ENCODE data around the gene GPR15. TPM values are rescaled to one million over a fixed set of nuclear protein-coding genes. Genes with fewer than 3 reads are reported as not detected.

Gene GPR15
- total and polyA plus RNA-seq, 9 donors = 0.19 TPM; not detected in 8

DNA sequence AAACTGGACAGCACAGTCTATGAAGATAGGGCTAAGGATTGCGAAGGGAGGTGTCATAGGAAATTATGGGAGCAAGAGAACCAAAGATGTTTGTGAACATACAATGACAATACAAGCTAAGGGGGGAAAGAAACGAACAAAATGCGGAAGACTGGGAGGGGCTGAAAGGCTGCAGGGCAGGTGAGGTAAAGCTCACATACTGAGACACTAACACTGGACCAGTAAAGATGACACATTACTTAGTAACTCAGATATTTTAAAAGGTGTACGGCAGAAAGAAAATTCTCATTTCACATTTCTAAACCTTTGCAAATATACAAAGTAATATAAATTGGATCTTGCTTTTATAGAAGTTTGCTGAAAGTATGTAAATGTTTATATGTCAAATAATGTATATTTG is 19.2 kb upstream of the GPR15 start:
- no peak overlapping the region for H3K27ac ChIP-seq (ENCODE audit: low read length)
- H3K27me3 ChIP-seq (ENCODE audit: control insufficient read depth, insufficient read depth, low read length) = no peaks in the 10 kb centered on the region
- H3K4me3 ChIP-seq (ENCODE audit: low read length) = no peak overlapping the region
- H3K4me1 ChIP-seq (ENCODE audit: control insufficient read depth, insufficient read depth, low read length) = no peaks in the 10 kb centered on the region
- WGBS (ENCODE audit: insufficient coverage) = no CpG with 5 or more reads among the region's 4 CpGs
- DNase-seq = no peak
- peaks cover 6% of the 10 kb centered on the region for H3K36me3 ChIP-seq (ENCODE audit: control insufficient read depth, insufficient read depth, low read length)
- H3K9me3 ChIP-seq (replicated peaks; ENCODE audit: control insufficient read depth, low read depth, low read length) = no peaks in the 10 kb centered on the region

DNA sequence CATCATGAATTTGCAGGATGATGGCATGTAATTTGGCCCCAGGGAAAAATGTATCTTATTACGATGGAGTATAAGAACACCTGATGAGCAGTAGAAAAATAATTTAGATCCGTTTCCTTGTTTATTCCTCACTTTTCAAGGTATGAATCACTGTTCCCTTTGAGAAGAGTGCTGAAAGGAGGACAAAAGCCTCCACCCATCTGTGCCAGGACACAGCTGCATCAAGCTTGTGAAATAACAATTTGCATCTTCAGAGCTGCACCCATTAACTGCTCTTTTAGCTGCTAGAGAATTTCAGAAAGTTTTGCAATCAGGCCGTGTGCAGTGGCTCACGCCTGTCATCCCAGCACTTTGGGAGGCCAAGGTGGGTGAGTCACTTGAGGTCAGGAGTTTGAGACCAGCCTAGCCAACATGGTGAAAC is 18.7 kb upstream of the GPR15 start:
- no peak for DNase-seq
- no peak overlapping the region for H3K27ac ChIP-seq (ENCODE audit: low read length)
- H3K4me1 ChIP-seq (ENCODE audit: control insufficient read depth, insufficient read depth, low read length) = no peaks in the 10 kb centered on the region
- no CpG with 5 or more reads among the region's 4 CpGs for WGBS (ENCODE audit: insufficient coverage)
- H3K27me3 ChIP-seq (ENCODE audit: control insufficient read depth, insufficient read depth, low read length) = no peaks in the 10 kb centered on the region
- no peaks in the 10 kb centered on the region for H3K9me3 ChIP-seq (replicated peaks; ENCODE audit: control insufficient read depth, low read depth, low read length)
- H3K4me3 ChIP-seq (ENCODE audit: low read length) = no peak overlapping the region
- peaks cover 6% of the 10 kb centered on the region for H3K36me3 ChIP-seq (ENCODE audit: control insufficient read depth, insufficient read depth, low read length)

DNA sequence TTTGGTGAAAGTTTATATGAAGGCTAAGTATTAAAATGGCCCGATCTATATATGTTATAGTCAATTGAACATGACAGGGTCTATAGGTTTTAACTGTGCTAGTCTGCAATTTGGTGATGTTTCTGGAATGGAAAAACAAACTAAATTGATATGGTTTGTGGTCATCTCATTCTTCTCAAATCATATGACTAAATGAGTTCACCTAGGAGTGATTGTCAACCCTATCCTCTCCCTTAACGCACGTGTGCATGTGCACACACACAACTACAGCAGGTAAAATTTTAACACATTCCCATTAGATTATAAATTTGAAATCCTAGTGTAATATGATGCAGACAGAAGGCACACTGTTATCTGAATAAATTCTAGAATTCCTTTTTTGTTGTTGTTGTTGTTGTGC is 18.0 kb upstream of the GPR15 start:
- no peak overlapping the region for H3K4me3 ChIP-seq (ENCODE audit: low read length)
- DNase-seq = no peak
- no peaks in the 10 kb centered on the region for H3K4me1 ChIP-seq (ENCODE audit: control insufficient read depth, insufficient read depth, low read length)
- H3K27me3 ChIP-seq (ENCODE audit: control insufficient read depth, insufficient read depth, low read length) = no peaks in the 10 kb centered on the region
- no peak overlapping the region for H3K27ac ChIP-seq (ENCODE audit: low read length)
- peaks cover 6% of the 10 kb centered on the region for H3K36me3 ChIP-seq (ENCODE audit: control insufficient read depth, insufficient read depth, low read length)
- no peaks in the 10 kb centered on the region for H3K9me3 ChIP-seq (replicated peaks; ENCODE audit: control insufficient read depth, low read depth, low read length)
- no CpG with 5 or more reads among the region's 3 CpGs for WGBS (ENCODE audit: insufficient coverage)

DNA sequence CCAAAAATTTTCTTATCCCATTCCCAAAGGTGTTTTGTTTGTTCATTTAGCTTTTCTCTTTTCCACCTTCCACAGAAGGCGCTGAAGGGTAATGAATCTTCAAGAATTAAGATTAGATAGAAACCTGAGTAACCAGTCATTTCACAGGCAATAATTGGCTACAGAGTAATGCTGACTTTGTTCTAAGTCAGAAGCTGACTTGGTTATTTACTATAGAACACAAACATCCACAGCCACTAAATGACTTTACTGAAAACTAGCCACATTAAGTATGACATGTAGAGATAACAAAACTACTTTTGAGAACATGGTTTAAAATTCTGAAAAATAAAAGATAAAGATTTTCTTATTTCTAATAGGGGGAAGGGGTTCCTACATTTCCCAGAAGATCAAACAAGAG is 16.8 kb upstream of the GPR15 start:
- Histone ChIP-seq H3K9me3 (replicated peaks; ENCODE audit: control insufficient read depth, low read depth, low read length) (no peaks in the 10 kb centered on the region), H3K4me1 (ENCODE audit: control insufficient read depth, insufficient read depth, low read length) (no peaks in the 10 kb centered on the region), H3K27me3 (ENCODE audit: control insufficient read depth, insufficient read depth, low read length) (no peaks in the 10 kb centered on the region), H3K36me3 (ENCODE audit: control insufficient read depth, insufficient read depth, low read length) (peaks cover 16% of the 10 kb centered on the region), H3K27ac (ENCODE audit: low read length) (no peak overlapping the region), H3K4me3 (ENCODE audit: low read length) (no peak overlapping the region)
- DNase-seq = no peak
- no CpG with 5 or more reads among the region's 1 CpG for WGBS (ENCODE audit: insufficient coverage)

DNA sequence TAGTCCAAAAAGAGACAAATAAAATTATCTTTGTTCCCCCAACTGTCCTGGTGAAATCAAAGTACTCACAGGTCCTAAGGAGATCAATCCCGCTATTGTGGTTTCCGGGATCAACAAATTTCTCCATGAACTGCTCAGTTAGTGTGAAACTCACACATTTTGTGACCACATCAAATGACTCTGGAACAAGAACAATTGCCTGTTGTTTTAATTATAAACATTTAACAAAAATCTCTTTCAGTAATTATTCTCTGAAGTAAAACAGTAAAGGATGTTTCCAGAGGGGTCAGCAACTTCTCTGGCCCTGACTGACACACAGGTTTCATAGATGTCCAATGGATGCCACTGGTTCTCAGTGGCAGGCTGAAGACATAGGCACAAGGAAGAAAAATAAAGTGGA is 13.0 kb upstream of the GPR15 start:
- H3K27ac ChIP-seq (ENCODE audit: low read length) = no peak overlapping the region
- H3K27me3 ChIP-seq (ENCODE audit: control insufficient read depth, insufficient read depth, low read length) = no peaks in the 10 kb centered on the region
- no peak for DNase-seq
- no CpG with 5 or more reads among the region's 2 CpGs for WGBS (ENCODE audit: insufficient coverage)
- H3K4me1 ChIP-seq (ENCODE audit: control insufficient read depth, insufficient read depth, low read length) = peaks cover 5% of the 10 kb centered on the region
- no peak overlapping the region for H3K4me3 ChIP-seq (ENCODE audit: low read length)
- peaks cover 18% of the 10 kb centered on the region for H3K36me3 ChIP-seq (ENCODE audit: control insufficient read depth, insufficient read depth, low read length)
- H3K9me3 ChIP-seq (replicated peaks; ENCODE audit: control insufficient read depth, low read depth, low read length) = no peaks in the 10 kb centered on the region

DNA sequence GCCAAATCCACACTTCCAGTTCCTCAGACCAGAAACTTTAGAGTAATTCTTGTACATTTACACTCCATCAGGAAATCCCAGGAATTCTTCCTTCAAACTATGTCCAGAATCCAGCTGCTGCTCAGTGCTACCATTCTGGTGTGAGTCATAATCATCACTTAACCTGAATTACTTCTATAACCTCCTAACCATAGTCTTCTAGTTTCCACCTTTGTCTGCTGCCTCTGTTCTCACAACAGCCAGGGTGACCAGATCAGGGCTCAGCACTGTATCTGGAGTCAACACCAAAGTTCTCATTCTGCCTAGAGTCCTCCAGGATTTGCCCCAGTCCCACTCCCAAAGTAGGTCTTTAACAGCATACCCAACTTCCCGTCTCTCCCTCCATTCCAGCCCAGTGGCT is 12.4 kb upstream of the GPR15 start:
- no peak for DNase-seq
- WGBS (ENCODE audit: insufficient coverage) = 100% methylated on average over 1 of the region's 1 CpG

DNA sequence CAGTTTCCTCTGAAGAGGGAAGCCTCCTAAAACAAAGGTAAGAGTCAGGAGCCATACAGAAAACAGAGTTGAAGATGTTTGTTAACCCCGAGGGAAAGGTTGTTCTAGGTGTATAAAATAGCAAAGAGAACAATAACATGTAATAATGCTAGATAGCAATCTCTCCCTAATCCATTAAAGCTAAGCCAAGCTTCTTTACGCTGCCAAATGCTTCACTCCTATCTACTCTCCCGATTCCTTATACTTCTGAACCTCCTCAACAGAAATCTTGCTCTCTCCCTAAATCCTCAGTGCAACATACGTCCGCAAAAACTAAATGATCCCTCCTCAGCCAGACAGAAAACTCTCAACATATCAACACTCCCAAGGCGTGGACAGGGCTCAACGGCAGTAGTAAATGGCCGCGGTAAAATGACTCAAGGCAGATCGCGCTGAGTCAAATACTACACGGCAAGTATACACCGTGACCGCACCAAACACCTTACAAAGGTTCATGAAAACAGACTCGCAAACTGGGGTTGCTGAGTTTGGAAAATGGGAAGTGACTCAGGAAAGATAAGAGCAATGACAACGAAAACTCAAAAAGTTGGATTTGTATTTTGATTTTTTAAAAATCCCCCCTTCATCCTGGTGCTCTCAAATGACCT is 9.8 kb upstream of the GPR15 start:
- no peaks in the 10 kb centered on the region for H3K27me3 ChIP-seq (ENCODE audit: control insufficient read depth, insufficient read depth, low read length)
- 0% methylated on average over 4 of the region's 16 CpGs for WGBS (ENCODE audit: insufficient coverage)
- H3K9me3 ChIP-seq (replicated peaks; ENCODE audit: control insufficient read depth, low read depth, low read length) = no peaks in the 10 kb centered on the region
- H3K4me3 ChIP-seq (ENCODE audit: low read length) = peak overlapping the region; percentile 80
- H3K36me3 ChIP-seq (ENCODE audit: control insufficient read depth, insufficient read depth, low read length) = peaks cover 12% of the 10 kb centered on the region
- H3K4me1 ChIP-seq (ENCODE audit: control insufficient read depth, insufficient read depth, low read length) = peaks cover 5% of the 10 kb centered on the region
- peak; percentile 76 for DNase-seq
- peak overlapping the region; percentile 98 for H3K27ac ChIP-seq (ENCODE audit: low read length)

More for the DNA sequence above, 12.4 kb upstream of the GPR15 start:
- no peaks in the 10 kb centered on the region for H3K27me3 ChIP-seq (ENCODE audit: control insufficient read depth, insufficient read depth, low read length)
- H3K36me3 ChIP-seq (ENCODE audit: control insufficient read depth, insufficient read depth, low read length) = peaks cover 18% of the 10 kb centered on the region
- no peak overlapping the region for H3K4me3 ChIP-seq (ENCODE audit: low read length)
- no peak overlapping the region for H3K27ac ChIP-seq (ENCODE audit: low read length)
- H3K9me3 ChIP-seq (replicated peaks; ENCODE audit: control insufficient read depth, low read depth, low read length) = no peaks in the 10 kb centered on the region
- H3K4me1 ChIP-seq (ENCODE audit: control insufficient read depth, insufficient read depth, low read length) = peaks cover 5% of the 10 kb centered on the region

DNA sequence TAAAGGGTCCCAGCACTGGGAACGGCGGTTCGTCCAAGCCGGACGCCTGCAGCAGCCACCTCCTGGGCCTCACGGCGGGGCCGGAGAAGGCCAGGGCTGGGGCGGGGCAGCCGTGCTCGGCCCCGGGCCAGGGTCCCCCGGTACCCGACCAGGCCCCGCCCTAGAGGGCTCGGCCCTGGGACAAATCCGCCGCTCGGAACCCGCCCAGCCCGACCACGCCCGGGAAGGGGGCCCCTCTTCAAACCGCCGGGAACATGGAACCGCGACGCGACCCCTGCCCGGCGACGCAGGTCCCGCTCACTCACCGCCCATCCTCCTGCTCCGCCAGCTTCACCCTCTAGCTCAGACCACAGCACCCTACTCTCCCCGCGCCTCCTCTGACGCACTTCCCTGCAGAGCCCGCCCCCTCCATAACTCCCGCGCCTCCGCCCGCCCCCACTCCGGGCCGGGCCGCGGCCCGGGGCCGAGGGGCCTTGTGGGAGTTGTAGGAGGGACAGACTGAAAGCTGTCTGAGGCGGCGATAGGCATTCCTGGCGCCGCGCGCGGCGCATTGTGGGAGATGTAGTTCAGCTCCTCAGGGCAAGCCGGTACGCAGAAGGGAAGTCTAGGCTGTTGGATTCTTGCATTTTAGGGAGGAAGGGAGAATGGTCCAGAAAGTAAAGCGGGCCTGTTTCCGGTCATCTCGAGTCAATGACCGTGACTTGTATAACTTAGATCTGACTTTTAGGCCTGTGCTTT is 9.1 kb upstream of the GPR15 start, which contains the start of gene CLDND1:
Gene CLDND1 (minus strand): TSS at position 359 of the 738 bp plus-strand sequence. CDS start 1,478 bp downstream, outside the sequence.
- H3K4me3 ChIP-seq (ENCODE audit: low read length) = peak within 1 kb of the TSS; percentile 80
- DNase-seq = peak; percentile 99
- WGBS (ENCODE audit: insufficient coverage) = under 1% methylated on average over 47 of the region's 63 CpGs
- H3K27ac ChIP-seq (ENCODE audit: low read length) = peak within 1 kb of the TSS; percentile 98
- H3K27me3 ChIP-seq (ENCODE audit: control insufficient read depth, insufficient read depth, low read length) = no peaks in the 10 kb centered on the region
- peaks cover 12% of the 10 kb centered on the region for H3K36me3 ChIP-seq (ENCODE audit: control insufficient read depth, insufficient read depth, low read length)
- peaks cover 5% of the 10 kb centered on the region for H3K4me1 ChIP-seq (ENCODE audit: control insufficient read depth, insufficient read depth, low read length)
- no peaks in the 10 kb centered on the region for H3K9me3 ChIP-seq (replicated peaks; ENCODE audit: control insufficient read depth, low read depth, low read length)

DNA sequence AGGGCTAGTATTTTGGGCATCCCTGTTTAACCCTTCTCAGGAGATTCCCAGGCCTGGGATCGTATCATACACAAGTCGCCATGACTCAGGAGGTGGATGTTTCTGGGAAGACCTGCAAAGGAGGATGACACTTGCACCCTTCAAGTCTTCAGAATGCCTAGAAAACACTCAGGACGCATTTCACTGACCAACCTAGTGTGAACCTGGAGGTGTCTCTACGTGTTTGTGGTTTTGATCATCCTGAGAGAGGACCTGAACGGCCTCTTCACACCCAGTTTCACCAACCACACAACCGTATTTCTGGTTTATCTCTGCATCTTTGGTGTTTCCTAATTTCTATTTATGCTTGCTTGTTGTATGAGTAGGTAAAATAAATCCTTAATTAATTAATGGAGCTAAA is 6.3 kb upstream of the GPR15 start:
- H3K4me1 ChIP-seq (ENCODE audit: control insufficient read depth, insufficient read depth, low read length) = peaks cover 5% of the 10 kb centered on the region
- DNase-seq = no peak
- 83% methylated on average over 1 of the region's 6 CpGs for WGBS (ENCODE audit: insufficient coverage)
- peaks cover 4% of the 10 kb centered on the region for H3K27me3 ChIP-seq (ENCODE audit: control insufficient read depth, insufficient read depth, low read length)
- no peak overlapping the region for H3K4me3 ChIP-seq (ENCODE audit: low read length)
- no peaks in the 10 kb centered on the region for H3K9me3 ChIP-seq (replicated peaks; ENCODE audit: control insufficient read depth, low read depth, low read length)
- no peak overlapping the region for H3K27ac ChIP-seq (ENCODE audit: low read length)
- peaks cover 2% of the 10 kb centered on the region for H3K36me3 ChIP-seq (ENCODE audit: control insufficient read depth, insufficient read depth, low read length)

DNA sequence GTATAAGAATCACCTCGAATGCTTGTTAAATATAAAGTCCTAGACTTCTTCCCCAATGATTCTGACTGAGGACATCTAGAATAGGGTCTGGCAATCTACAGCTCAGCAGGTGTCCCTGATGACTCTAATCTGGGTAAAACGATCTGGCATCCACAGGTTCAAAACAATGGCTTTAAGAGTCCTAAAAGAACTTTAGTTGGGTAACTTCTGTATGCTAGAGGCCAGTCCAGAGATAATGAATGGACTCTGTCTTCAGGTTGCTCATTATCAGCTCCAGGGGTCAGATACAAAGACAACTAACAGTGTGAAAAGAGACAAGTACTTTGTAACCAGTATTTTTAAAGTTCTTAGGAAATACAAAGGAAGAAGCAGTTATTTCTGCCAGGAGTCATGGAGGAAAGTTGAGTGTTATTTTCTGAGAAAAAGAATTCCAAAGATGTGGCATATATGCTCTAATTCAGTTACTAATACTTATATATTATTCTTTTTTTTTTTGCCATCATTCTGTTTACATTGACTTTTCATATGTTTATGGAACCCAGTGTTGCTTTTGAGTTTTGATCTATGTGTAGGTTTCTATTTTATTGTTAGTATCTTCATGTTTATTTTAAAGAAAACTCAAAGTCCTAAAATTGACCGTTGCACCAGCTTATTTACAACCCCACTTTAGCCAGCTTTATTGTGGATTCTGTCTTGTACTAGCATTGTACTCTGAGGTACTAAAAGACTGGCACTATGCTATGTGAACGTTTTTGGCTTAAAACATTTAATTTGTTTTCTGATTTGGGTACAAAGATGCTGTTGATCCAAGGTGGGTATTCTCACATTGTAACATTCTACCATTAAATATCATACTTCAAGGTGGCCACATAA is 3.1 kb upstream of the GPR15 start:
- 0% methylated on average over 1 of the region's 4 CpGs for WGBS (ENCODE audit: insufficient coverage)

More for the DNA sequence above, 3.1 kb upstream of the GPR15 start:
- H3K9me3 ChIP-seq (replicated peaks; ENCODE audit: control insufficient read depth, low read depth, low read length) = no peaks in the 10 kb centered on the region
- peaks cover 4% of the 10 kb centered on the region for H3K27me3 ChIP-seq (ENCODE audit: control insufficient read depth, insufficient read depth, low read length)
- no peak overlapping the region for H3K27ac ChIP-seq (ENCODE audit: low read length)
- no peaks in the 10 kb centered on the region for H3K36me3 ChIP-seq (ENCODE audit: control insufficient read depth, insufficient read depth, low read length)
- no peaks in the 10 kb centered on the region for H3K4me1 ChIP-seq (ENCODE audit: control insufficient read depth, insufficient read depth, low read length)
- no peak overlapping the region for H3K4me3 ChIP-seq (ENCODE audit: low read length)
- DNase-seq = no peak

Measured in muscle of leg (tissue), 11 donors.